Gastroesophageal sphincter (tissue), 3 donors: ENCODE measurements around the gene RAE1.

Experiments
- POLR2A ChIP-seq, 2 donors: fragments of 450-650 bp; IDR thresholded peaks; one replicate each; pipeline ENCODE4 v1.6.1; 2017; ENCODE audit warnings: antibody characterized with exemption in 2 of 2, mild to moderate bottlenecking in 2 of 2, moderate library complexity in 1 of 2
- TF ChIP-seq, protein P1 (sequence below), 4 experiments: fragments of 200-600 bp in 2 of 4; fragments of 450-650 bp in 2 of 4; sonication (generic) in 1 of 4; IDR thresholded peaks; one replicate each; pipeline ENCODE4 v1.5.1; 2017 to 2019; ENCODE audit warnings: antibody characterized with exemption in 4 of 4, mild to moderate bottlenecking in 2 of 4, moderate library complexity in 2 of 4

DNA sequence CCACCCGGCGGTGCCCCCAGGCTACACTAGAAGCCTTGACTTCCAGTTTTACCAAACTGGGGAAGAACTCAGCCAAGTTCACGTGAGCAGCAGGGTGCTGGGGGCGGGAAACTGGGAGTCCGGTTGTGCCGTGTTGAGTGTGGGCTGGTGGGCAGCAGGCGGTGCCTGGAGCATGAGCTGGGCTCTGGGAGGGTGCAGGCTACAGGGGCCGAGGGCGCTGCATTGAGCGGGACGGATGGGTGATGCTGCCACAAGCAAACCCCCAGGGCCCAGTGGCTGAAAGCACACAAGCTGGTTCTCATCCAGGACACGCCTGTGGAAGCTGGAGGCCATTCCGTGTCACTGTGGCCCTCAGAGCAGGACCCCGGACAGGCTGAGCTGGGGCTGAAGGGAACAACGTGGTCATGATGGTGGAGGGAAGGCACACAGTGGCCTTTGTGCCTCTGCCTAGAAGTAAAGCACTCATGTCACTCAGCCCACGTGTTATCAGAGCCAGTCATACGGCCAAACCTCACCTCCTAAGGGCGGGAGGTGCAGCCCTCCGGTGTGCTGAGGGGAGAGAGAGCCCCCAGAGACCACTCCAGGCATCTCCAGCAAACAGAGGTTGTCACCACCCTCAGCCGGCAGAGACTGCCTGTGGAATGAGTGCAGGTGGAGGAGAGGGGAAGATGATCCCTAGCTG lies 69.7 kb downstream of the RAE1 start:
- TF ChIP-seq, protein P1, sequence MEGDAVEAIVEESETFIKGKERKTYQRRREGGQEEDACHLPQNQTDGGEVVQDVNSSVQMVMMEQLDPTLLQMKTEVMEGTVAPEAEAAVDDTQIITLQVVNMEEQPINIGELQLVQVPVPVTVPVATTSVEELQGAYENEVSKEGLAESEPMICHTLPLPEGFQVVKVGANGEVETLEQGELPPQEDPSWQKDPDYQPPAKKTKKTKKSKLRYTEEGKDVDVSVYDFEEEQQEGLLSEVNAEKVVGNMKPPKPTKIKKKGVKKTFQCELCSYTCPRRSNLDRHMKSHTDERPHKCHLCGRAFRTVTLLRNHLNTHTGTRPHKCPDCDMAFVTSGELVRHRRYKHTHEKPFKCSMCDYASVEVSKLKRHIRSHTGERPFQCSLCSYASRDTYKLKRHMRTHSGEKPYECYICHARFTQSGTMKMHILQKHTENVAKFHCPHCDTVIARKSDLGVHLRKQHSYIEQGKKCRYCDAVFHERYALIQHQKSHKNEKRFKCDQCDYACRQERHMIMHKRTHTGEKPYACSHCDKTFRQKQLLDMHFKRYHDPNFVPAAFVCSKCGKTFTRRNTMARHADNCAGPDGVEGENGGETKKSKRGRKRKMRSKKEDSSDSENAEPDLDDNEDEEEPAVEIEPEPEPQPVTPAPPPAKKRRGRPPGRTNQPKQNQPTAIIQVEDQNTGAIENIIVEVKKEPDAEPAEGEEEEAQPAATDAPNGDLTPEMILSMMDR (IDR thresholded peaks at IDR 0.05): no peak
- no peak for TF ChIP-seq POLR2A (IDR thresholded peaks at IDR 0.05)
